ENCODE results near the gene SH3RF2. TPM values are rescaled to one million over a fixed set of nuclear protein-coding genes. Genes with fewer than 3 reads are reported as not detected.

SH3RF2 gene
- total and polyA plus RNA-seq, 4 donors = 3.1 to 12.9 (median 4.1) TPM

DNA sequence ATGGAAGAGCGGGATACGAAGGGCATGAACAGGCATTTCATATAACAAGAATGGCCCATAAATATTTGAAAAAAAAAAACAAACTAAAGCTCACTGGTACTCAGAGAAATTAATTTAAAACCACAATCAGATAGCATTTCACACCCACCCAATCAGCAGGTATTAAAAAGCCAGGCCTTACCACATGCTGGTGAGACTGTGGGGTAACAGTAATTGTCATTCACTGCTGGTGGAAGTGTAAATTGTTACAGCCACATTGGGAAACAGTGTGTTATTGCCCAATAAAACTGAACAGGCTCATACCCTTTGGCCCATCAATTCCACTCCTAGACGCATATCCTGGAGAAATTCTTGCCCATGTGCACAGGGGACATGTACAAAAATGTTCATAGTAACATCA lies 103.0 kb downstream of the SH3RF2 start:
- no peak for ATAC-seq (ENCODE audit: low FRiP score)
- Histone ChIP-seq H3K4me1 (ENCODE audit: control insufficient read depth in 1 of 2, insufficient read depth in 2 of 2, low read length in 2 of 2) (no peaks in the 10 kb centered on the region), H3K27me3 (ENCODE audit: control insufficient read depth in 1 of 2, insufficient read depth in 2 of 2, low read length in 1 of 2) (no peaks in the 10 kb centered on the region), H3K36me3 (ENCODE audit: control insufficient read depth in 1 of 2, insufficient read depth in 2 of 2, low read length in 1 of 2) (no peaks in the 10 kb centered on the region), H3K4me3 (ENCODE audit: low read length in 2 of 2) (no peak overlapping the region), H3K27ac (ENCODE audit: low read depth in 1 of 2, low read length in 2 of 2) (no peak overlapping the region), H3K9me3 (ENCODE audit: control insufficient read depth, low read length) (no peaks in the 10 kb centered on the region)
- no peak for DNase-seq
- WGBS, 2 donors = 60 to 91% methylated on average over 3 of the region's 3 CpGs
- intact Hi-C loops (cut with DNase I) = loop anchor here in 1 of 2 donors (10.0 kb wide), 1 partner anchor 105 kb away; the partner anchor contains the start of gene SH3RF2

DNA sequence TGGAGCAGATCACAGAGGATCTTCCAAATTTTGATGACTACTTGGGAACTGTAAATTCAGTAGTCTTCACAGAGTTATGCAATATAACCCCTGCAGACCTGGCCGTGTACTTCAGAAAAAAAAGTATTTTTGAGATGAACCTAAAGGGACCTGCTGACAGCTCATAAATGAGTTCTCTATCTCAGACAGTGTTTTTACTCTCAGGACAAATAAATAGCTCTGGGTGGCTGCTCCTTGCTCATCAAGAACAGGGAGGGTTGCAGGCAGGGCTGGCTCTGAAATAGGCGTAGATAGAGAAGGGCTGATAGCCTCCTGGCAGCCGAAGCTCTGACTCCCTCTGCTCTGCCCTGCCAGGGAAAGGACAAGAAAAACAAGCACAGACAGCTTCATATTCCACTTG lies 104.1 kb downstream of the SH3RF2 start:
- H3K4me1 ChIP-seq (ENCODE audit: control insufficient read depth in 1 of 2, insufficient read depth in 2 of 2, low read length in 2 of 2) = no peaks in the 10 kb centered on the region
- WGBS, 2 donors = 31 to 68% methylated on average over 3 of the region's 3 CpGs
- H3K27ac ChIP-seq (ENCODE audit: low read depth in 1 of 2, low read length in 2 of 2) = no peak overlapping the region
- H3K4me3 ChIP-seq (ENCODE audit: low read length in 2 of 2) = no peak overlapping the region
- peak; percentile 45 for ATAC-seq (ENCODE audit: low FRiP score)
- H3K27me3 ChIP-seq (ENCODE audit: control insufficient read depth in 1 of 2, insufficient read depth in 2 of 2, low read length in 1 of 2) = no peaks in the 10 kb centered on the region
- no peaks in the 10 kb centered on the region for H3K36me3 ChIP-seq (ENCODE audit: control insufficient read depth in 1 of 2, insufficient read depth in 2 of 2, low read length in 1 of 2)
- no peaks in the 10 kb centered on the region for H3K9me3 ChIP-seq (ENCODE audit: control insufficient read depth, low read length)
- intact Hi-C loops (cut with DNase I) = loop anchor here in 1 of 2 donors (10.0 kb wide), 1 partner anchor 1836 kb away; no protein-coding TSS in a partner anchor
- DNase-seq = no peak

DNA sequence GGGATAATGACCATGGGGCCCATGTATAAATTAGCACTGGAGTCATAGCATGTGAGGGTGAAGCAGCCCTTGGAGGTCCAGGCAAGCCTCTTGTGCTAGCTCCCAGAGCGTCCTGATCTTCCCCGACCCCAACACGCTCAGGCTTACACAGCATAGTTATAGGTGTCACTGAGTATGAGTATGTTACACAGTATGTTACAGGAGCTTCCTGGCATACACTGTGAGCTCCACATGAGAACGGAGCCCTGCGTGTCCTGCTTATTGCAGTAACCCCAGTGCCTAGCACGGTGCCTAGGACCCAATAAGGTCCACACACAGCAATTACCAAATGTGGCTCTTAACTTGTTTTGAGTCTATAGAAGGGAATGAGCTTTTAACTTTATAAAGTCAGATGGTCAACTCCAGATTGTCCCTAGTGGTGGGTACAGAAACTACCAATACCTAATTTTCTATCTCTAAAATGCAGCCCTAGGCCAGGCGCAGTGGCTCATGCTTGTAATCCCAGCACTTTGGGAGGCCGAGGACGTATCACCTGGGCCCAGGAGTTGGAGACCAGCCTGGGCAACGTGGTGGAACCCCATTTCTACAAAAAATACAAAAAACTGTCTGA lies 104.9 kb downstream of the SH3RF2 start:
- Histone ChIP-seq H3K4me1 (ENCODE audit: control insufficient read depth in 1 of 2, insufficient read depth in 2 of 2, low read length in 2 of 2) (no peaks in the 10 kb centered on the region), H3K27ac (ENCODE audit: low read depth in 1 of 2, low read length in 2 of 2) (no peak overlapping the region), H3K36me3 (ENCODE audit: control insufficient read depth in 1 of 2, insufficient read depth in 2 of 2, low read length in 1 of 2) (no peaks in the 10 kb centered on the region), H3K4me3 (ENCODE audit: low read length in 2 of 2) (no peak overlapping the region), H3K9me3 (ENCODE audit: control insufficient read depth, low read length) (no peaks in the 10 kb centered on the region), H3K27me3 (ENCODE audit: control insufficient read depth in 1 of 2, insufficient read depth in 2 of 2, low read length in 1 of 2) (no peaks in the 10 kb centered on the region)
- DNase-seq (no peak), ATAC-seq (ENCODE audit: low FRiP score) (no peak)
- intact Hi-C loops (cut with DNase I) = loop anchor here in 1 of 2 donors (10.0 kb wide), 1 partner anchor 1836 kb away; no protein-coding TSS in a partner anchor
- 82 to 84% methylated on average over 10 of the region's 10 CpGs for WGBS, 2 donors

DNA sequence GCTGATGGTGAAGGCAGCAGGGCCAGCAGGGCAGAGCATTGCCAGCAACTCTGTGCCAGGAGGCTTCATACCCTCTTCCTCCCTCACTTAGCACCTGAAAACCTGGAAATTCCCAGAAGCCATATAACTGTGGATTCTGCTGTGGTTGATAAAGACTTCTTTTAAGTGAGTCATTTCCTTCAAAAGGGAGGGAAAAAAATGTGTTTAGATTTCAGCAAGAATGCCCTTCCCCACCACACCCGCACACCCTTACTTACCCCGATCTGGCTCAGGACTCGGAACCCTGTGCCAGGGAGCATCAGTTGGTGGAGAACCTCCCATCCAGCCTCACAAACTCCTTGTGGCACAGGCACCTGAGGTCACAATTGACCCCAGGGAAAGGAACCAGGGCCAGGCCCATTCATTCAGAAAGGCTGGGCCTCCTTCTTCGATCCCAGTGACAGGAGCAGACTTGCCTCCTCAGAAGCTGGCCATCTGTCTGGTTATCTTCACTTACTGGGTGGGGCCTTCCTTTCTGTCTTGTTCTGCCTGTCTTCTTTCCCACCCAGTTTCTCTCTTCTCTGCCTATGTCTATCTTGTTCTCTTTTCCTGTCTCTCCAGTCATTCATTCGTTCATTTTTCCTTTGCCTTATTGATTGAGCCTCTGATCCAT lies 106.4 kb downstream of the SH3RF2 start:
- intact Hi-C loops (cut with DNase I) = loop anchor here in 1 of 2 donors (10.0 kb wide), 1 partner anchor 1838 kb away; no protein-coding TSS in a partner anchor
- Histone ChIP-seq H3K27me3 (ENCODE audit: control insufficient read depth in 1 of 2, insufficient read depth in 2 of 2, low read length in 1 of 2) (no peaks in the 10 kb centered on the region), H3K4me3 (ENCODE audit: low read length in 2 of 2) (no peak overlapping the region), H3K9me3 (ENCODE audit: control insufficient read depth, low read length) (no peaks in the 10 kb centered on the region), H3K27ac (ENCODE audit: low read depth in 1 of 2, low read length in 2 of 2) (no peak overlapping the region), H3K36me3 (ENCODE audit: control insufficient read depth in 1 of 2, insufficient read depth in 2 of 2, low read length in 1 of 2) (no peaks in the 10 kb centered on the region), H3K4me1 (ENCODE audit: control insufficient read depth in 1 of 2, insufficient read depth in 2 of 2, low read length in 2 of 2) (no peaks in the 10 kb centered on the region)
- DNase-seq = no peak
- no peak for ATAC-seq (ENCODE audit: low FRiP score)
- 84 to 89% methylated on average over 5 of the region's 5 CpGs for WGBS, 2 donors

DNA sequence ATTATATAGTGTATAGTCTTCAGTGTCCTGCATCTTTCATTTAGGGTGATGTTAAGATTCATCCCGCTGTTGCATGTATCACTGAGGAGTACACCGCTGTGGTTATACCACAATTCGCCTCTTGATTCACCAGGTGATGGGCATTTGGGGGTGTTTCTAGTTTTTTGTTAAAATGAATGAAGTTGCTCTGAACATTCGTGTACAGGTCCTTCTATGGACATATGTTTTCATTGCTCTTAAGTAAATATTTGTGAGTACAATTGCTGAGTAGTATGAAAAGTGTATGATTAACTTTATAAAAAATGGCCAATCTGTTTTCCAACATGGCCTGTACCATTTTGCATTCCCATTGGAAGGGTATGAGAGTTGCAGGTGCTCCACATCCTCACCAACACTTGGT lies 107.3 kb downstream of the SH3RF2 start:
- Histone ChIP-seq H3K9me3 (ENCODE audit: control insufficient read depth, low read length) (no peaks in the 10 kb centered on the region), H3K27me3 (ENCODE audit: control insufficient read depth in 1 of 2, insufficient read depth in 2 of 2, low read length in 1 of 2) (no peaks in the 10 kb centered on the region), H3K4me3 (ENCODE audit: low read length in 2 of 2) (no peak overlapping the region), H3K36me3 (ENCODE audit: control insufficient read depth in 1 of 2, insufficient read depth in 2 of 2, low read length in 1 of 2) (no peaks in the 10 kb centered on the region), H3K27ac (ENCODE audit: low read depth in 1 of 2, low read length in 2 of 2) (no peak overlapping the region), H3K4me1 (ENCODE audit: control insufficient read depth in 1 of 2, insufficient read depth in 2 of 2, low read length in 2 of 2) (no peaks in the 10 kb centered on the region)
- intact Hi-C loops (cut with DNase I) = loop anchor here in 1 of 2 donors (10.0 kb wide), 1 partner anchor 1839 kb away; no protein-coding TSS in a partner anchor
- 91 to 94% methylated on average over 4 of the region's 4 CpGs for WGBS, 2 donors
- ATAC-seq (ENCODE audit: low FRiP score) (no peak), DNase-seq (no peak)

DNA sequence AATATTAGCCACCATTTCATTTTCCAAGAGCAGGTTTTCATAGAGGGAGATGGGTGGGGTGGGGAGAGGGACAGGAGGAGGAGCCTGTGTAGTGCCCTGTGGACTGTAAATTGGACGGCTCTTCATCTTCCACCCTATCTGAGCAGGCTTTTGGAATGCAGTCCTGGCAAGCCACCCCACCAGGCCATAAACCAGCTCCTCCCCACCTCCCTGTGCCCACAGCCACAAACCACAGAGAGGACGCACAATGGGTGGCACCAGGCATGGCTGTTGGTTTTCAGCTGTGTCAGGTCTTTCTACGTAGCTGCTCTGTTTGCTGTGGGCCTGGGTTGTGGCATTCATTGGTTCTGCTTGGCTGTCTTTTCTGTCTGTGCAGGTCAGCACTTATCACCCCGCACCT lies 111.0 kb downstream of the SH3RF2 start:
- H3K27ac ChIP-seq (ENCODE audit: low read depth in 1 of 2, low read length in 2 of 2) = no peak overlapping the region
- H3K36me3 ChIP-seq (ENCODE audit: control insufficient read depth in 1 of 2, insufficient read depth in 2 of 2, low read length in 1 of 2) = no peaks in the 10 kb centered on the region
- DNase-seq = no peak
- no peak for ATAC-seq (ENCODE audit: low FRiP score)
- H3K4me3 ChIP-seq (ENCODE audit: low read length in 2 of 2) = no peak overlapping the region
- intact Hi-C loops (cut with DNase I) = loop anchor here in 1 of 2 donors (5.0 to 10.0 kb wide), 2 partner anchors 210 to 1843 kb away; partner anchors contain the start of gene PRELID2
- WGBS, 2 donors = 69 to 71% methylated on average over 4 of the region's 4 CpGs
- no peaks in the 10 kb centered on the region for H3K27me3 ChIP-seq (ENCODE audit: control insufficient read depth in 1 of 2, insufficient read depth in 2 of 2, low read length in 1 of 2)
- no peaks in the 10 kb centered on the region for H3K9me3 ChIP-seq (ENCODE audit: control insufficient read depth, low read length)
- no peaks in the 10 kb centered on the region for H3K4me1 ChIP-seq (ENCODE audit: control insufficient read depth in 1 of 2, insufficient read depth in 2 of 2, low read length in 2 of 2)

DNA sequence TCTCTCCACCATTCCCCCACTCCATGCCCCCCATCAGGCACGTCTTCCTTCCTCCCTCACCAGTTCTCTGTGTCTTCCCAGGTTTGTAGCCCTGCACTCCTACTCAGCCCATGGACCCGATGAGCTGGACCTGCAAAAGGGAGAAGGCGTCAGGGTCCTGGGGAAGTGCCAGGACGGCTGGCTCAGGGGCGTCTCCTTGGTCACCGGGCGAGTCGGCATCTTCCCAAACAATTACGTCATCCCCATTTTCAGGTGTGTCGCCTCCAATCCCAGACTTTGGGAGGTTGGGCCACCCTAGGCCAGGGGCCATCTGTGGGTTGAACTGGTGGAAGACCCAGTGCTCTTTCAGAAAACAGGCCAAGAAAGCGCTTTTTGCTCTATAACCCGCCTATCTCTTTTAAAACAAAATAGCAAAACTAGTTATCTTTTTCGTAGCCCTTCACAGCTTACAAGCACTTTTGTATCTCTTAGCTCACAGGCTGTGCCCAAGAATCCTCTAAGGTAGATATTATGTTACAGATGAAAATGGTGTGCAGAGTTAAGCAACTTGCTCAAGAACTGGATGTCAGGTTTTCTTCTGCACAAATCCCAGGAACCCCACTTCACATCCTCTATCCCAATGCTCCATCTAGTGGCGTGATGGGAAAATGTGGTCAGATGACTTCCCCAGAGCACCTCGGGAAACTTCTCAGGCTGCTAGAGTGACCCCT lies 112.8 kb downstream of the SH3RF2 start:
- no peak overlapping the region for H3K4me3 ChIP-seq (ENCODE audit: low read length in 2 of 2)
- H3K4me1 ChIP-seq (ENCODE audit: control insufficient read depth in 1 of 2, insufficient read depth in 2 of 2, low read length in 2 of 2) = no peaks in the 10 kb centered on the region
- no peak for DNase-seq
- WGBS, 2 donors = 70 to 73% methylated on average over 15 of the region's 15 CpGs
- H3K27ac ChIP-seq (ENCODE audit: low read depth in 1 of 2, low read length in 2 of 2) = no peak overlapping the region
- H3K27me3 ChIP-seq (ENCODE audit: control insufficient read depth in 1 of 2, insufficient read depth in 2 of 2, low read length in 1 of 2) = no peaks in the 10 kb centered on the region
- H3K9me3 ChIP-seq (ENCODE audit: control insufficient read depth, low read length) = no peaks in the 10 kb centered on the region
- no peak for ATAC-seq (ENCODE audit: low FRiP score)
- no peaks in the 10 kb centered on the region for H3K36me3 ChIP-seq (ENCODE audit: control insufficient read depth in 1 of 2, insufficient read depth in 2 of 2, low read length in 1 of 2)
- intact Hi-C loops (cut with DNase I) = loop anchor here in 1 of 2 donors (5.0 to 10.0 kb wide), 2 partner anchors 212 to 1844 kb away; partner anchors contain the start of gene PRELID2

DNA sequence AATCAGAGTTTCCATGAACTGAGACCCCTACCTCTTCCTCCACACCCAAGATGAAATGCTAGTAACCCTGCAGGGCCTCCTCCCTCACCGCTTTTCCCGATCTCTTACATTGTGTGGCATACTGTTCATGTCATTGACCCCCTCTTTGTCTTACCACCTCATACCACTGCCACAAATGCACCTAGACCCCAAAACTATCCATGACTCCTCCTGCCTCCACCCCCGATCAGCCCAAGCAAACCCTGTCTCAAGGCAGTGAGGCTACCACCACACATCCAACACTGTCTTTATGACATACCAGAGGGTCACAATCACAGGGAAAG lies 113.3 kb downstream of the SH3RF2 start:
- Histone ChIP-seq H3K27me3 (ENCODE audit: control insufficient read depth in 1 of 2, insufficient read depth in 2 of 2, low read length in 1 of 2) (no peaks in the 10 kb centered on the region), H3K9me3 (ENCODE audit: control insufficient read depth, low read length) (no peaks in the 10 kb centered on the region), H3K4me3 (ENCODE audit: low read length in 2 of 2) (no peak overlapping the region), H3K4me1 (ENCODE audit: control insufficient read depth in 1 of 2, insufficient read depth in 2 of 2, low read length in 2 of 2) (no peaks in the 10 kb centered on the region), H3K36me3 (ENCODE audit: control insufficient read depth in 1 of 2, insufficient read depth in 2 of 2, low read length in 1 of 2) (no peaks in the 10 kb centered on the region), H3K27ac (ENCODE audit: low read depth in 1 of 2, low read length in 2 of 2) (no peak overlapping the region)
- ATAC-seq (ENCODE audit: low FRiP score) (no peak), DNase-seq (no peak)
- intact Hi-C loops (cut with DNase I) = loop anchor here (5.0 to 10.0 kb wide), 3 partner anchors 212 to 1845 kb away; partner anchors contain the start of gene PRELID2 (in 2 of the 2)
- 51 to 53% methylated on average over 3 of the region's 3 CpGs for WGBS, 2 donors
